WTC11 (cell line): ENCODE results near the gene NEK2. TPM values are rescaled to one million over a fixed set of nuclear protein-coding genes. Genes with fewer than 3 reads are reported as not detected.

Experiments used
- ATAC-seq: fragments of 200-7000 bp; cut with Tn5 transposase; 2 replicates; pipeline ENCODE4 v1.10.0; 2021; ENCODE audit warnings: mild to moderate bottlenecking, moderate library complexity
- CTCF ChIA-PET: fragments of 300-600 bp; sonication (Branson Sonifier 250); formaldehyde crosslinking; loops from one replicate; lab custom pipeline; 2021; ENCODE audit warnings: antibody characterized with exemption; lab: Charles Lee
- POLR2A ChIA-PET: fragments of 350-600 bp; sonication (Branson Sonifier 250); formaldehyde crosslinking; loops from one replicate; lab custom pipeline; 2021; ENCODE audit warnings: antibody characterized with exemption; lab: Charles Lee
- DNase-seq: peaks from one replicate; pipeline ENCODE4 v3.0.0; 2021; ENCODE audit warnings: low spot score
- H3K27ac Mint-ChIP-seq: 2 replicates; pipeline ENCODE4 v1.8.0; 2021; ENCODE audit warnings: mixed read lengths
- H3K27me3 Mint-ChIP-seq: 2 replicates; pipeline ENCODE4 v1.8.0; 2021; ENCODE audit warnings: low read depth, mild to moderate bottlenecking, moderate library complexity, mixed read lengths
- H3K36me3 Mint-ChIP-seq: 2 replicates; pipeline ENCODE4 v1.8.0; 2021; ENCODE audit warnings: mixed read lengths
- H3K4me1 Mint-ChIP-seq: 2 replicates; pipeline ENCODE4 v1.8.0; 2022; ENCODE audit warnings: mixed read lengths
- H3K4me3 Mint-ChIP-seq: 2 replicates; pipeline ENCODE4 v1.8.0; 2021; ENCODE audit warnings: mild to moderate bottlenecking, moderate library complexity, mixed read lengths
- H3K9me3 Mint-ChIP-seq: 2 replicates; pipeline ENCODE4 v1.8.0; 2021; ENCODE audit warnings: mixed read lengths
- ATF1 ChIP-seq: sonication (generic); formaldehyde crosslinking; IDR thresholded peaks from 2 replicates; pipeline ENCODE4 v1.8.1; 2023; ENCODE audit warnings: mild to moderate bottlenecking, moderate library complexity, missing genetic modification reagents
- CBFB ChIP-seq: sonication (generic); formaldehyde crosslinking; IDR thresholded peaks from 2 replicates; pipeline ENCODE4 v1.8.1; 2022; ENCODE audit warnings: mild to moderate bottlenecking, low read depth, missing genetic modification reagents
- EMX1 ChIP-seq: fragments of 250-450 bp; sonication (Bioruptor Pico); IDR thresholded peaks from 2 replicates; pipeline ENCODE4 v1.8.0; 2021; ENCODE audit warnings: mild to moderate bottlenecking
- ETV6 ChIP-seq: sonication (generic); formaldehyde crosslinking; IDR thresholded peaks from 2 replicates; pipeline ENCODE4 v1.8.1; 2022; ENCODE audit warnings: mild to moderate bottlenecking, missing genetic modification reagents
- FOXJ3 ChIP-seq: sonication (generic); formaldehyde crosslinking; IDR thresholded peaks from 2 replicates; pipeline ENCODE4 v1.9.0; 2021; ENCODE audit warnings: missing genetic modification reagents, mild to moderate bottlenecking, borderline replicate concordance
- GABPB1 ChIP-seq: sonication (generic); formaldehyde crosslinking; IDR thresholded peaks from 2 replicates; pipeline ENCODE4 v1.8.1; 2023; ENCODE audit warnings: mild to moderate bottlenecking, missing genetic modification reagents
- GTF2I ChIP-seq: fragments of 250-450 bp; sonication (Bioruptor Pico); conservative IDR thresholded peaks from 2 replicates; pipeline ENCODE4 v1.4.0; 2021; ENCODE audit warnings: mild to moderate bottlenecking
- IRF2 ChIP-seq: sonication (generic); formaldehyde crosslinking; IDR thresholded peaks from 2 replicates; pipeline ENCODE4 v1.8.0; 2022; ENCODE audit warnings: low read depth, missing genetic modification reagents, borderline replicate concordance
- JAZF1 ChIP-seq: fragments of 250-450 bp; sonication (Bioruptor Pico); IDR thresholded peaks from 2 replicates; pipeline ENCODE4 v1.9.0; 2021; ENCODE audit warnings: moderate library complexity, mild to moderate bottlenecking, inconsistent platforms
- MYBL2 ChIP-seq: sonication (generic); formaldehyde crosslinking; IDR thresholded peaks from 2 replicates; pipeline ENCODE4 v1.8.1; 2023; ENCODE audit warnings: mild to moderate bottlenecking, moderate library complexity, missing genetic modification reagents
- OVOL2 ChIP-seq: fragments of 250-450 bp; sonication (Bioruptor Pico); IDR thresholded peaks from 2 replicates; pipeline ENCODE4 v1.9.0; 2021; ENCODE audit warnings: mild to moderate bottlenecking, borderline replicate concordance
- SMAD3 ChIP-seq: sonication (generic); formaldehyde crosslinking; IDR thresholded peaks from 2 replicates; pipeline ENCODE4 v1.8.0; 2022; ENCODE audit warnings: missing genetic modification reagents, mild to moderate bottlenecking, borderline replicate concordance
- SOX15 ChIP-seq: fragments of 250-450 bp; sonication (Bioruptor Pico); IDR thresholded peaks from 2 replicates; pipeline ENCODE4 v1.9.0; 2021; ENCODE audit warnings: mild to moderate bottlenecking
- TCF7 ChIP-seq: sonication (generic); formaldehyde crosslinking; IDR thresholded peaks from 2 replicates; pipeline ENCODE4 v1.8.0; 2022; ENCODE audit warnings: mild to moderate bottlenecking, low read depth, missing genetic modification reagents, moderate library complexity
- ZBTB21 ChIP-seq: sonication (generic); formaldehyde crosslinking; IDR thresholded peaks from 2 replicates; pipeline ENCODE4 v1.8.1; 2023; ENCODE audit warnings: mild to moderate bottlenecking, missing genetic modification reagents, borderline replicate concordance
- ZNF263 ChIP-seq: sonication (generic); formaldehyde crosslinking; IDR thresholded peaks from 2 replicates; pipeline ENCODE4 v1.8.1; 2022; ENCODE audit warnings: low read depth, mild to moderate bottlenecking, moderate library complexity, missing genetic modification reagents
- ZNF317 ChIP-seq: sonication (generic); formaldehyde crosslinking; IDR thresholded peaks from 2 replicates; pipeline ENCODE4 v1.8.1; 2023; ENCODE audit warnings: low read depth, mild to moderate bottlenecking, moderate library complexity, missing genetic modification reagents, borderline replicate concordance
- total RNA-seq: library from RNA; stranded (reverse); gene quantifications from 3 replicates; pipeline ENCODE4 v1.2.3, GENCODE V29; 2021
- TF ChIP-seq, protein P1 (sequence below): sonication (generic); formaldehyde crosslinking; IDR thresholded peaks from 2 replicates; pipeline ENCODE4 v1.8.1; 2023; ENCODE audit warnings: mild to moderate bottlenecking, moderate library complexity, missing genetic modification reagents
- TF ChIP-seq, protein P2 (sequence below): fragments of 200-600 bp; IDR thresholded peaks from 2 replicates; pipeline ENCODE4 v1.8.0; 2022; ENCODE audit warnings: antibody characterized with exemption
- TF ChIP-seq, protein P3 (sequence below): sonication (generic); formaldehyde crosslinking; IDR thresholded peaks from 2 replicates; pipeline ENCODE4 v1.8.0; 2022; ENCODE audit warnings: mild to moderate bottlenecking, missing genetic modification reagents
- TF ChIP-seq, protein P4 (sequence below): sonication (generic); formaldehyde crosslinking; IDR thresholded peaks from 2 replicates; pipeline ENCODE4 v1.8.0; 2022; ENCODE audit warnings: mild to moderate bottlenecking, missing genetic modification reagents
- TF ChIP-seq, protein P5 (sequence below): sonication (generic); formaldehyde crosslinking; IDR thresholded peaks from 2 replicates; pipeline ENCODE4 v1.8.1; 2022; ENCODE audit warnings: missing genetic modification reagents, borderline replicate concordance
- TF ChIP-seq, protein P6 (sequence below): sonication (generic); formaldehyde crosslinking; IDR thresholded peaks from 2 replicates; pipeline ENCODE4 v1.8.0; 2023; ENCODE audit warnings: mild to moderate bottlenecking, missing genetic modification reagents
- TF ChIP-seq, protein P7 (sequence below): fragments of 250-450 bp; sonication (Bioruptor Pico); conservative IDR thresholded peaks from 2 replicates; pipeline ENCODE4 v1.9.0; 2021; ENCODE audit warnings: mild to moderate bottlenecking
- TF ChIP-seq, protein P8 (sequence below): fragments of 250-450 bp; sonication (Bioruptor Pico); IDR thresholded peaks from 2 replicates; pipeline ENCODE4 v1.8.0; 2021; ENCODE audit warnings: mild to moderate bottlenecking

The NEK2 gene
- total RNA-seq, 1 experiment from 2014 or later, result 23.5 TPM

DNA sequence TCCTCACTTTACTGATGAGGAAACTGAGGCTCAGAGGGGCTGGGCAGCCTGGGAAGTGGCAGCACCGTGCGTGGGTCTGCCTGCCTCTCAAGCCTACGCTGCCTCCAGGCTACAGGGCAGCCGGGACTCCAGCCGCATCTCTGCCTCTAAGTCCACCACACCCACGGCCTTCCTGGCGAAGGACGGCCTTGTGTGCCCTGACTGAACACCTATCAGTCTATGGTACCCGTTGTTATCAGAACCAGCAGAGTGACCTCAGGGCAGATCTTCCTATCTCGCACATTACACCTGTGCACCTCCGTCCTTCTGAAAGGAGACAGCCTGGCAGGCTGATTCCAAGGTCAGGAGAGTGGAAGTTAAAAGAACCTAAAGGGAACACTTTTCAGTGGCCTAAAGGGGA is 60.8 kb downstream of the NEK2 start (continued):
- TF ChIP-seq ATF1 (no peak), EMX1 (no peak), SMAD3 (CRISPR knock-in tag) (no peak), ZNF263 (CRISPR knock-in tag) (no peak), FOXJ3 (CRISPR knock-in tag) (no peak), ZNF317 (CRISPR knock-in tag) (no peak), TCF7 (CRISPR knock-in tag) (no peak)
- TF ChIP-seq, protein P1, sequence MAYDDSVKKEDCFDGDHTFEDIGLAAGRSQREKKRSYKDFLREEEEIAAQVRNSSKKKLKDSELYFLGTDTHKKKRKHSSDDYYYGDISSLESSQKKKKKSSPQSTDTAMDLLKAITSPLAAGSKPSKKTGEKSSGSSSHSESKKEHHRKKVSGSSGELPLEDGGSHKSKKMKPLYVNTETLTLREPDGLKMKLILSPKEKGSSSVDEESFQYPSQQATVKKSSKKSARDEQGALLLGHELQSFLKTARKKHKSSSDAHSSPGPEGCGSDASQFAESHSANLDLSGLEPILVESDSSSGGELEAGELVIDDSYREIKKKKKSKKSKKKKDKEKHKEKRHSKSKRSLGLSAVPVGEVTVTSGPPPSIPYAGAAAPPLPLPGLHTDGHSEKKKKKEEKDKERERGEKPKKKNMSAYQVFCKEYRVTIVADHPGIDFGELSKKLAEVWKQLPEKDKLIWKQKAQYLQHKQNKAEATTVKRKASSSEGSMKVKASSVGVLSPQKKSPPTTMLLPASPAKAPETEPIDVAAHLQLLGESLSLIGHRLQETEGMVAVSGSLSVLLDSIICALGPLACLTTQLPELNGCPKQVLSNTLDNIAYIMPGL (CRISPR knock-in tag), result no peak
- TF ChIP-seq, protein P2, sequence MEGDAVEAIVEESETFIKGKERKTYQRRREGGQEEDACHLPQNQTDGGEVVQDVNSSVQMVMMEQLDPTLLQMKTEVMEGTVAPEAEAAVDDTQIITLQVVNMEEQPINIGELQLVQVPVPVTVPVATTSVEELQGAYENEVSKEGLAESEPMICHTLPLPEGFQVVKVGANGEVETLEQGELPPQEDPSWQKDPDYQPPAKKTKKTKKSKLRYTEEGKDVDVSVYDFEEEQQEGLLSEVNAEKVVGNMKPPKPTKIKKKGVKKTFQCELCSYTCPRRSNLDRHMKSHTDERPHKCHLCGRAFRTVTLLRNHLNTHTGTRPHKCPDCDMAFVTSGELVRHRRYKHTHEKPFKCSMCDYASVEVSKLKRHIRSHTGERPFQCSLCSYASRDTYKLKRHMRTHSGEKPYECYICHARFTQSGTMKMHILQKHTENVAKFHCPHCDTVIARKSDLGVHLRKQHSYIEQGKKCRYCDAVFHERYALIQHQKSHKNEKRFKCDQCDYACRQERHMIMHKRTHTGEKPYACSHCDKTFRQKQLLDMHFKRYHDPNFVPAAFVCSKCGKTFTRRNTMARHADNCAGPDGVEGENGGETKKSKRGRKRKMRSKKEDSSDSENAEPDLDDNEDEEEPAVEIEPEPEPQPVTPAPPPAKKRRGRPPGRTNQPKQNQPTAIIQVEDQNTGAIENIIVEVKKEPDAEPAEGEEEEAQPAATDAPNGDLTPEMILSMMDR, result no peak

DNA sequence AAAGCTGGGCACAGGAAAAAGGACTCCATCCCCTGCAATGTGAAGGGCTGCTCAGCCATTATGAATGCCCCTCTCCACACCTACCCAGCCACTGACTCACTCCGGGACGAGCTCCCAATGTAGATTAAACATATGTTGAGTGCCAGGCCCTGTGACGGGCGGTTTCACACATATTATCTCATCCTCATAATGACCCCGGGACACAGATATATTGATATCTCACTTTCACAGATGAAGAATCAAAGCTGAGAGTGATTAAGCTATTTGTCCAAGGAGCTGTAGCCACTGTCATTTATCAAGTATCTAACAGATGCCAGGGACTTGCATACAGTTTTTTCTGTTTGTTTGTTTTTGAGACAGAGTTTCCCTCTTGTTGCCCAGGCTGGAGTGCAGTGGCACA is 61.5 kb downstream of the NEK2 start:
- no peaks in the 10 kb centered on the region for H3K27me3 Mint-ChIP-seq
- H3K9me3 Mint-ChIP-seq, result no peaks in the 10 kb centered on the region
- ChIA-PET CTCF (no interaction called here), POLR2A (interaction anchor here (0.6 kb wide), 1 partner anchor 11 kb away, joined by 5 read pairs; no protein-coding TSS in a partner anchor)
- DNase-seq (no peak), ATAC-seq (no peak)
- no peaks in the 10 kb centered on the region for H3K36me3 Mint-ChIP-seq
- no peaks in the 10 kb centered on the region; the same call in 1 of the 2 replicates for H3K4me1 Mint-ChIP-seq
- H3K27ac Mint-ChIP-seq, result no peak overlapping the region
- no peak overlapping the region for H3K4me3 Mint-ChIP-seq
- no peak for TF ChIP-seq GABPB1 (CRISPR knock-in tag)
- TF ChIP-seq MYBL2 (CRISPR knock-in tag), result no peak
- TF ChIP-seq SMAD3 (CRISPR knock-in tag), result no peak
- TF ChIP-seq, protein P3, sequence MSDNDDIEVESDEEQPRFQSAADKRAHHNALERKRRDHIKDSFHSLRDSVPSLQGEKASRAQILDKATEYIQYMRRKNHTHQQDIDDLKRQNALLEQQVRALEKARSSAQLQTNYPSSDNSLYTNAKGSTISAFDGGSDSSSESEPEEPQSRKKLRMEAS (CRISPR knock-in tag), result no peak
- TF ChIP-seq JAZF1 (CRISPR knock-in tag), result no peak
- TF ChIP-seq, protein P4, sequence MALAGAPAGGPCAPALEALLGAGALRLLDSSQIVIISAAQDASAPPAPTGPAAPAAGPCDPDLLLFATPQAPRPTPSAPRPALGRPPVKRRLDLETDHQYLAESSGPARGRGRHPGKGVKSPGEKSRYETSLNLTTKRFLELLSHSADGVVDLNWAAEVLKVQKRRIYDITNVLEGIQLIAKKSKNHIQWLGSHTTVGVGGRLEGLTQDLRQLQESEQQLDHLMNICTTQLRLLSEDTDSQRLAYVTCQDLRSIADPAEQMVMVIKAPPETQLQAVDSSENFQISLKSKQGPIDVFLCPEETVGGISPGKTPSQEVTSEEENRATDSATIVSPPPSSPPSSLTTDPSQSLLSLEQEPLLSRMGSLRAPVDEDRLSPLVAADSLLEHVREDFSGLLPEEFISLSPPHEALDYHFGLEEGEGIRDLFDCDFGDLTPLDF (CRISPR knock-in tag), result no peak
- TF ChIP-seq, protein P5, sequence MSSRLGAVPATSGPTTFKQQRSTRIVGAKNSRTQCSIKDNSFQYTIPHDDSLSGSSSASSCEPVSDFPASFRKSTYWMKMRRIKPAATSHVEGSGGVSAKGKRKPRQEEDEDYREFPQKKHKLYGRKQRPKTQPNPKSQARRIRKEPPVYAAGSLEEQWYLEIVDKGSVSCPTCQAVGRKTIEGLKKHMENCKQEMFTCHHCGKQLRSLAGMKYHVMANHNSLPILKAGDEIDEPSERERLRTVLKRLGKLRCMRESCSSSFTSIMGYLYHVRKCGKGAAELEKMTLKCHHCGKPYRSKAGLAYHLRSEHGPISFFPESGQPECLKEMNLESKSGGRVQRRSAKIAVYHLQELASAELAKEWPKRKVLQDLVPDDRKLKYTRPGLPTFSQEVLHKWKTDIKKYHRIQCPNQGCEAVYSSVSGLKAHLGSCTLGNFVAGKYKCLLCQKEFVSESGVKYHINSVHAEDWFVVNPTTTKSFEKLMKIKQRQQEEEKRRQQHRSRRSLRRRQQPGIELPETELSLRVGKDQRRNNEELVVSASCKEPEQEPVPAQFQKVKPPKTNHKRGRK (CRISPR knock-in tag), result no peak
- TF ChIP-seq, protein P6, sequence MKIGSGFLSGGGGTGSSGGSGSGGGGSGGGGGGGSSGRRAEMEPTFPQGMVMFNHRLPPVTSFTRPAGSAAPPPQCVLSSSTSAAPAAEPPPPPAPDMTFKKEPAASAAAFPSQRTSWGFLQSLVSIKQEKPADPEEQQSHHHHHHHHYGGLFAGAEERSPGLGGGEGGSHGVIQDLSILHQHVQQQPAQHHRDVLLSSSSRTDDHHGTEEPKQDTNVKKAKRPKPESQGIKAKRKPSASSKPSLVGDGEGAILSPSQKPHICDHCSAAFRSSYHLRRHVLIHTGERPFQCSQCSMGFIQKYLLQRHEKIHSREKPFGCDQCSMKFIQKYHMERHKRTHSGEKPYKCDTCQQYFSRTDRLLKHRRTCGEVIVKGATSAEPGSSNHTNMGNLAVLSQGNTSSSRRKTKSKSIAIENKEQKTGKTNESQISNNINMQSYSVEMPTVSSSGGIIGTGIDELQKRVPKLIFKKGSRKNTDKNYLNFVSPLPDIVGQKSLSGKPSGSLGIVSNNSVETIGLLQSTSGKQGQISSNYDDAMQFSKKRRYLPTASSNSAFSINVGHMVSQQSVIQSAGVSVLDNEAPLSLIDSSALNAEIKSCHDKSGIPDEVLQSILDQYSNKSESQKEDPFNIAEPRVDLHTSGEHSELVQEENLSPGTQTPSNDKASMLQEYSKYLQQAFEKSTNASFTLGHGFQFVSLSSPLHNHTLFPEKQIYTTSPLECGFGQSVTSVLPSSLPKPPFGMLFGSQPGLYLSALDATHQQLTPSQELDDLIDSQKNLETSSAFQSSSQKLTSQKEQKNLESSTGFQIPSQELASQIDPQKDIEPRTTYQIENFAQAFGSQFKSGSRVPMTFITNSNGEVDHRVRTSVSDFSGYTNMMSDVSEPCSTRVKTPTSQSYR, result no peak
- no peak for TF ChIP-seq OVOL2 (CRISPR knock-in tag)
- TF ChIP-seq, protein P7, sequence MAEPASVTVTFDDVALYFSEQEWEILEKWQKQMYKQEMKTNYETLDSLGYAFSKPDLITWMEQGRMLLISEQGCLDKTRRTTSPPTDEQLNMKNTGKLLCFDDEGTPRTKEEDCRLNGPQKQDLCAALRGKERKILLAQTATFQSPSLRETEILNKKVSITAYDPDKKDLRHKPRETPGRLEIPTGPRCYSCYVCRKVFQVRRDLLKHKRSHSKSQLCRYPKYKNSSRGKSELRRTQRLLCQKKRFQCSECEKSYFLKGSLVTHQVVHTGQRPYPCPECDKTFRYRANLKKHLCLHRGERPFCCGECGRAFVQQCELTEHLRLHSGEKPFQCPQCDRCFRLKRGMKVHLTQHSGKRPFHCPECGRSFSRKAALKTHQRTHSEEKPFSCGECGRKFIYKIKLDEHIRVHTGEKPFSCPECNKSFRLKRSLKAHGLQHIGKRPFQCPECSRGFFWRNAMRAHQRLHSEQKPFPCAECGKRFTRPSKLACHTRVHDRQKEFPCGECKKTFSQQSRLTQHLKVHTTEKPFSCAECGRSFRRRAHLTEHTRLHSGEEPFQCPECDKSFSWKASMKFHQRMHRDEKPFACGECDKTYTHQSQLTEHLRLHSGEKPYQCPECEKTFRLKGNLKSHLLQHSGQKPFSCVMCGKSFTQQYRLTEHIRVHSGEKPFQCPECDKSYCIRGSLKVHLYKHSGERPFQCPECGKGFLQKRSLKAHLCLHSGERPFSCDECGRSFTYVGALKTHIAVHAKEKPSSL (CRISPR knock-in tag), result no peak
- no peak for TF ChIP-seq ETV6 (CRISPR knock-in tag)
- no peak for TF ChIP-seq ZBTB21 (CRISPR knock-in tag)
- TF ChIP-seq SOX15 (CRISPR knock-in tag), result no peak
- TF ChIP-seq CBFB (CRISPR knock-in tag), result no peak
- TF ChIP-seq GTF2I (CRISPR knock-in tag), result no peak
- TF ChIP-seq, protein P8, sequence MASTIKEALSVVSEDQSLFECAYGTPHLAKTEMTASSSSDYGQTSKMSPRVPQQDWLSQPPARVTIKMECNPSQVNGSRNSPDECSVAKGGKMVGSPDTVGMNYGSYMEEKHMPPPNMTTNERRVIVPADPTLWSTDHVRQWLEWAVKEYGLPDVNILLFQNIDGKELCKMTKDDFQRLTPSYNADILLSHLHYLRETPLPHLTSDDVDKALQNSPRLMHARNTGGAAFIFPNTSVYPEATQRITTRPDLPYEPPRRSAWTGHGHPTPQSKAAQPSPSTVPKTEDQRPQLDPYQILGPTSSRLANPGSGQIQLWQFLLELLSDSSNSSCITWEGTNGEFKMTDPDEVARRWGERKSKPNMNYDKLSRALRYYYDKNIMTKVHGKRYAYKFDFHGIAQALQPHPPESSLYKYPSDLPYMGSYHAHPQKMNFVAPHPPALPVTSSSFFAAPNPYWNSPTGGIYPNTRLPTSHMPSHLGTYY, result no peak
- TF ChIP-seq IRF2 (CRISPR knock-in tag), result no peak
